Breast epithelium (tissue), 4 donors: ENCODE measurements around the gene PINLYP. TPM values are rescaled to one million over a fixed set of nuclear protein-coding genes. Genes with fewer than 3 reads are reported as not detected.

Experiments
- DNase-seq, 2 donors: peaks; one replicate each; pipeline ENCODE4 v3.0.0-alpha.2; 2019; ENCODE audit warnings: low spot score in 2 of 2
- H3K27ac ChIP-seq, 2 donors: fragments of 200-600 bp; sonication (generic) in 1 of 2; one replicate each; pipeline ENCODE4 v1.5.1; 2016 to 2019; ENCODE audit warnings: mild to moderate bottlenecking in 1 of 2
- H3K27me3 ChIP-seq, 2 donors: fragments of 200-600 bp; sonication (generic) in 1 of 2; one replicate each; pipeline versions ENCODE4 v1.5.1 to v1.6.0; 2017 to 2019; ENCODE audit warnings: control low read depth in 1 of 2, mild to moderate bottlenecking in 1 of 2
- H3K36me3 ChIP-seq: fragments of 200-600 bp; one replicate; pipeline ENCODE4 v1.5.1; 2019
- H3K4me1 ChIP-seq, 2 donors: fragments of 200-600 bp; sonication (generic); one replicate each; pipeline ENCODE4 v1.5.1; 2016 to 2019; ENCODE audit warnings: control low read depth in 1 of 2
- H3K4me3 ChIP-seq, 3 donors: fragments of 200-600 bp; sonication (generic); 1 replicate in 2 of 3; 2 replicates in 1 of 3; pipeline ENCODE4 v1.5.1; 2016 to 2019; ENCODE audit warnings: mild to moderate bottlenecking in 3 of 3, moderate library complexity in 2 of 3
- H3K9me3 ChIP-seq, 2 donors: fragments of 200-600 bp; sonication (generic) in 1 of 2; one replicate each; pipeline ENCODE4 v1.5.1; 2016 to 2019; ENCODE audit warnings: control low read depth in 1 of 2
- CTCF ChIP-seq, 3 donors: fragments of 450-650 bp; IDR thresholded peaks; one replicate each; pipeline ENCODE4 v1.5.1; 2016 to 2017; ENCODE audit warnings: antibody characterized with exemption in 3 of 3, mild to moderate bottlenecking in 3 of 3, moderate library complexity in 3 of 3
- POLR2A ChIP-seq: fragments of 450-650 bp; IDR thresholded peaks from one replicate; pipeline ENCODE4 v1.6.1; 2016; ENCODE audit warnings: antibody characterized with exemption, mild to moderate bottlenecking, moderate library complexity
- POLR2AphosphoS5 ChIP-seq, 3 donors: sonication (generic); formaldehyde crosslinking; IDR thresholded peaks; one replicate each; pipeline ENCODE4 v1.6.1; 2017; ENCODE audit warnings: antibody characterized with exemption in 3 of 3
- intact Hi-C: fragments of 100-400 bp; cut with DNase I; formaldehyde crosslinking; loops from one replicate; pipeline ENCODE4 v1.15.1; 2023; ENCODE audit warnings: low total_unique reads
- total RNA-seq, 3 donors: library from RNA; depleted of rRNA; stranded (reverse); fragments of >200 nt; gene quantifications; one replicate each; pipeline ENCODE4 v1.1.0, GENCODE V29; 2016

PINLYP gene
- total RNA-seq, 3 donors from 2014 or later = 4.5 to 12.5 (median 6.9) TPM

DNA sequence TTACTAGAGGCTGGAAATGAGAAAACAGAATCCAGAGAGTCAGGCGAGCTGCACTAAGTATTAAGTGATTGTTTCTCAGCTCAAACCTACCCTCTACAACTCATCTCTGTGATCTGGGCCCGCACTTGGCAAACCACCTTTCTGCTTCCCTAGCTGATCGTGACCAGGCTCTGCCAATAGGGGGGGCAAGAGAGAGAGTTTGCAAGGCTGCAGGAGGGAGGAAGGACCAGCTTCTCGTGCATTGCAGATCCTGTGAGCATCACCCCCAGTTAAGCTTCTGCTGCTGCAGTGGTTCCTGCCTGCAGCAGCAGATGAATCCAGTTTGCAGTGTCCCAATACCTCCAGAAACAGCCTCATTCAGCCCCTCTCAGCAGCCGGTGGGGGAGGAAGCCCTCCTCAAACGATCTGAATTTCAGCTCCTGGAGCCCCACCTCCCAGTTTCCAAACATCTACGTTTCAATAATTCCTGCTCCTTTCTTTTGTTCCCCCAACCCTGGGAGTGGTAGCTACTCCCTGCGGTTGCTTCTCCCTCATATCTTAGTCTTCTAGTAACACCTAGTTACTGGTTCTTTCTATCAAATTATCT, 20.3 kb upstream of the PINLYP start:
- no peak for TF ChIP-seq POLR2A
- no peak for TF ChIP-seq POLR2AphosphoS5 (IDR thresholded peaks at IDR 0.05)
- TF ChIP-seq CTCF (IDR thresholded peaks at IDR 0.05) = peak; percentile 9 to 43 (median 35)
- H3K36me3 ChIP-seq = no peaks in the 10 kb centered on the region
- DNase-seq = peak in 1 of 2 donors; percentile 62
- no peaks in the 10 kb centered on the region for H3K27me3 ChIP-seq
- H3K4me3 ChIP-seq = no peak overlapping the region
- H3K4me1 ChIP-seq = no peaks in the 10 kb centered on the region
- no peak overlapping the region for H3K27ac ChIP-seq
- H3K9me3 ChIP-seq = no peaks in the 10 kb centered on the region
- intact Hi-C loops = no loop called here

GRCh38 chr19:43560687-43561086, 14.9 kb upstream of the PINLYP start:
- TF ChIP-seq POLR2AphosphoS5 (IDR thresholded peaks at IDR 0.05) (no peak), POLR2A (no peak), CTCF (IDR thresholded peaks at IDR 0.05) (no peak)
- Histone ChIP-seq H3K9me3 (no peaks in the 10 kb centered on the region), H3K4me1 (no peaks in the 10 kb centered on the region), H3K27ac (no peak overlapping the region), H3K4me3 (no peak overlapping the region), H3K36me3 (no peaks in the 10 kb centered on the region), H3K27me3 (no peaks in the 10 kb centered on the region)
- no peak for DNase-seq
- intact Hi-C loops = no loop called here

- H3K36me3 ChIP-seq = no peaks in the 10 kb centered on the region
- no peaks in the 10 kb centered on the region for H3K9me3 ChIP-seq
- intact Hi-C loops = no loop called here
- no peak for DNase-seq
- TF ChIP-seq CTCF (IDR thresholded peaks at IDR 0.05) (no peak), POLR2AphosphoS5 (IDR thresholded peaks at IDR 0.05) (no peak), POLR2A (no peak)
- H3K4me3 ChIP-seq = no peak overlapping the region
- no peaks in the 10 kb centered on the region for H3K27me3 ChIP-seq
- H3K4me1 ChIP-seq = no peaks in the 10 kb centered on the region
- H3K27ac ChIP-seq = no peak overlapping the region
Measured at GRCh38 chr19:43561139-43561970, 14.2 kb upstream of the PINLYP start.

- intact Hi-C loops = no loop called here
- DNase-seq = no peak
- TF ChIP-seq POLR2A (no peak), POLR2AphosphoS5 (IDR thresholded peaks at IDR 0.05) (no peak), CTCF (IDR thresholded peaks at IDR 0.05) (no peak)
- Histone ChIP-seq H3K4me1 (no peaks in the 10 kb centered on the region), H3K36me3 (no peaks in the 10 kb centered on the region), H3K9me3 (no peaks in the 10 kb centered on the region), H3K27me3 (no peaks in the 10 kb centered on the region), H3K4me3 (no peak overlapping the region), H3K27ac (no peak overlapping the region)
Measured at GRCh38 chr19:43562226-43562697, 13.3 kb upstream of the PINLYP start.

DNA sequence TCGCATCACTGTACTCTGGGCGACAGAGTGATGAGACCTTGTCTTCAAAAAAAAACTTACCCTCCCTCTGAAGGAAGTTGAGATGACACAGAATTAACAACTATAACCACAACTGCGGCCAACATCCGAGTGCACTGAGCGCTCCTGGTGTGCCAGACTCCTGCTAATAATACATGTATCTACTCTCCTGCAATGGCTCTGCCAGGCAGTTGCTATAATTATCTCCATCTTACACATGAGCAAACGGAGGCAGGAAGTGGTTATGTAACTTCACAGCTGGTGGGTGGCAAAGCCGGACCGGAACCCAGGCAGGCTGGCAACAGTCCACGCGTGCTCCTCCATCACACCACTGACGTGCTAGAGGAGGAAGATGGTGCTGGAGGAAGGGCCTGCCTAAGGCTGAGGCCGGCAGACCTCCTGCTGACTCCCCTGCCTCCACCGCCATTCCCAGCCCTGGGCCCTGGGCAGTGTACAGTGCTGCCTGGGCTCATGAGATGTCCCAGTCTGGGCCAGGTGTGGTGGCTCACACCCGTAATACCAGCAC, 12.8 kb upstream of the PINLYP start:
- TF ChIP-seq POLR2A (no peak), POLR2AphosphoS5 (IDR thresholded peaks at IDR 0.05) (peak in 1 of 3 donors; percentile 28)
- H3K27ac ChIP-seq = peak overlapping the region in 1 of 2 donors; percentile 69
- intact Hi-C loops = no loop called here
- no peaks in the 10 kb centered on the region for H3K36me3 ChIP-seq
- no peaks in the 10 kb centered on the region for H3K27me3 ChIP-seq
- no peak overlapping the region for H3K4me3 ChIP-seq
- no peaks in the 10 kb centered on the region for H3K9me3 ChIP-seq
- peak in 1 of 2 donors; percentile 50 for DNase-seq
- H3K4me1 ChIP-seq = no peaks in the 10 kb centered on the region
